WI38 (cell line): ENCODE data around the gene ACO2.

Experiments used
- H3K4me3 ChIP-seq: 2 replicates; pipeline ENCODE4 v1.5.1; 2011; ENCODE audit warnings: low read depth, mild to moderate bottlenecking, control low read depth, low read length
- CTCF ChIP-seq: IDR thresholded peaks from 2 replicates; pipeline ENCODE4 v1.5.1; 2012; ENCODE audit warnings: low read depth, mild to moderate bottlenecking, control low read depth, low read length

ACO2 gene

GRCh38 chr22:41445129-41446056 lies 23.5 kb upstream of the ACO2 start:
- H3K4me3 ChIP-seq: peak overlapping the region; percentile 85
- TF ChIP-seq CTCF: no peak

GRCh38 chr22:41446057-41446501 lies 22.8 kb upstream of the ACO2 start:
- no peak for TF ChIP-seq CTCF
- H3K4me3 ChIP-seq: peak overlapping the region; percentile 85

GRCh38 chr22:41446639-41447434 lies 22.1 kb upstream of the ACO2 start, which contains the start of gene TOB2:
TSS of gene TOB2 (minus strand) at chr22:41446801. CDS start at chr22:41437345, 9,456 bp downstream.
- peak within 1 kb of the TSS; percentile 85 for H3K4me3 ChIP-seq
- TF ChIP-seq CTCF: no peak

GRCh38 chr22:41447435-41448188 lies 21.3 kb upstream of the ACO2 start:
- TF ChIP-seq CTCF: no peak
- peak overlapping the region; percentile 85 for H3K4me3 ChIP-seq

GRCh38 chr22:41448189-41448808 lies 20.6 kb upstream of the ACO2 start:
- peak overlapping the region; percentile 85 for H3K4me3 ChIP-seq
- no peak for TF ChIP-seq CTCF

GRCh38 chr22:41458161-41458728 lies 10.7 kb upstream of the ACO2 start:
- no peak for TF ChIP-seq CTCF

More at GRCh38 chr22:41458161-41458728, 10.7 kb upstream of the ACO2 start:
- no peak overlapping the region for H3K4me3 ChIP-seq
